Stimulated activated CD8-positive, alpha-beta memory T cell treated with anti-CD3 and anti-CD28 coated beads, Interleukin-7, amount 100 ng/mL, for 4 hours (primary cell): ENCODE data around the gene TMC5.
"Not testable (repeated sequence)": the region's sequence is repeated elsewhere in the genome, so short reads cannot be mapped to it uniquely, and the experiment has no call there.

Source experiments
- DNase-seq, 2 donors: peaks; one replicate each; pipeline ENCODE4 v3.0.0-alpha.2; 2020; ENCODE audit warnings: low read depth in 2 of 2

TMC5 gene

DNA sequence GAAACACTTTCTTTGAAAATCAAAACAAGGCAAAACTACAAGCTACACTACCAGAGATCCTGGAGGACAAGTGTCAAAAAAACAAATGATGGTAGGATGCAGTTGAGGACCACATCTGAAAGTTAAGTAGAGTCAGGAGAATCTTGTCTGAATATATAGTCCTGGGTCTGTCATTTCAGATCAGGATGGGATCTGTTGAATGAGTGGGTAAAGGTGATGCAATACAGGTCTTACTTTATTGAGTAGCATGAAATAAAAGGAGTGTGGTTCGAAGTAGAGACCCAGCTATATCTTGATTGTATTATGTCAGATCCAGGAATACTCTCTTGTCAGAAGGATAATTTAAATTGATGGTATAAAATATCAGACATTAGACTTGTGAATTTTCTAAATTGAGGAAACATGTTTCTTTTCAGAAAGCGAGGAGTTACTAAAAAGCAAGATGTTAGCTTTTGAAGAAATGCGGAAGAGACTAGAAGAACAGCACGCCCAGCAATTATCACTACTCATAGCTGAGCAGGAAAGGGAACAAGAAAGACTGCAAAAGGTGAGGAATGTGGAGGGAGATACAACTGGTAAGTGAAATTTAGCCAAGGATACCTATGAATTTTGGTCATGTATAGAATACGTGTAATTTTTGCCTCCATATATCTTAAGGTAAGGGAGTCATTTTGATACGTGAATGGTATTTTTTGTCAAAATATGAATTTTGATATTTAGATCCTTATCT lies 122.7 kb downstream of the TMC5 start:
- no peak for DNase-seq

DNA sequence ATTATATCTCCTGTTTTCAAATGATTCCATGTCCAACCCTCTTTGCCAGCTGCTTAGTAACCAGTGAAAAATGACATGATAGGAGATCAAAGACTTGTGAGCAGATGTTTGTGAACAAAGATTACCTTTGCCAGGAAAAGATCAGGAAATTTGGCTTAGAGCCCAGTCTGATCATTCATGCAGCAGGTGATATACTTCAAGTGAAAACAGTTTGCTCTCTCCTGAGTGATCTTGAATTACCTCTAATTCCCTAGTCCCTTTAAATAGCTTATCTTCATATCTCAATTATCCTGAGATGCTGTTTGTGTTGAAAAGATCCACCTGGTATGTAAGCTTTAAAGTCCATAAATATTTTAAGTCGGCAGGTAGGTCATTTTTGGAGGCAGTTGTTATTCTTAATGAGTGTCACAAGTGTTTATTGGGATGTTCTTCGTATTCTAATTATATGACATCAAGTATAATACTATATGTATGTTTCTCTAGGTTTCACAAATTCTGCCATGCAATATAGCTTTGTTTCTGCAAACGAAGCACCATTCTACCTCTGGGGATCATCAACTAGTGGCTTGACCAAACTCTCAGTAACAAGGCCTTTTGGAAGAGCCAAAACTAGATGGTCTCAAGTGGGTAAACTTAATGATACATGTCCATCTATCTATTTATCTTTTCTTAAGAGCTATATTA lies 124.6 kb downstream of the TMC5 start:
- DNase-seq: no peak

DNA sequence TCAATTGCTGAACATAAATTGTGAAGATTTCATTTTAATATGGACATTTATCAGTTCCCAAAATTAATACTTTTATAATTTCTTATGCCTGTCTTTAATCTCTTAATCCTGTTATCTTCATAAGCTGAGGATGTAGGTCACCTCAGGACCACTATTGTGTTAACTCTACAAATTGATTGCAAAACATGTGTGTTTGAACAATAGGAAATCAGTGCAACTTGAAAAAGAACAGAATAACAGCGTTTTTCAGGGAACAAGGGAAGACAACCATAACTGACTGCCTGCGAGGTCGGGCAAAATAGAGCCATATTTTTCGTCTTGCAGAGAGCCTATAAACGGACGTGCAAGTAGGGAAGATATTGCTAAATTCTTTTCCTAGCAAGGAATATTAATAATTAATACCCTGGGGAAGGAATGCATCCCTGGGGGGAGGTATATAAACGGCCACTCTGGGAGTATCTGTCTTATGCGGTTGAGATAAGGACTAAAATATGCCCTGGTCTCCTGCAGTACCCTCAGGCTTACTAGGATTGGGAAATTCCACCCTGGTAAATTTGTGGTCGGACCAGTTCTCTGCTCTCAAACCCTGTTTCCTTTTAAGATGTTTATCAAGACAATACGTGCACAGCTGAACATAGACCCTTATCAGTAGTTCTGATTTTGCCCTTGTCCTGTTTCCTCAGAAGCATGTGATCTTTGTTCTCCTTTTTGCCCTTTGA lies 125.8 kb downstream of the TMC5 start:
- DNase-seq: not testable (repeated sequence)

DNA sequence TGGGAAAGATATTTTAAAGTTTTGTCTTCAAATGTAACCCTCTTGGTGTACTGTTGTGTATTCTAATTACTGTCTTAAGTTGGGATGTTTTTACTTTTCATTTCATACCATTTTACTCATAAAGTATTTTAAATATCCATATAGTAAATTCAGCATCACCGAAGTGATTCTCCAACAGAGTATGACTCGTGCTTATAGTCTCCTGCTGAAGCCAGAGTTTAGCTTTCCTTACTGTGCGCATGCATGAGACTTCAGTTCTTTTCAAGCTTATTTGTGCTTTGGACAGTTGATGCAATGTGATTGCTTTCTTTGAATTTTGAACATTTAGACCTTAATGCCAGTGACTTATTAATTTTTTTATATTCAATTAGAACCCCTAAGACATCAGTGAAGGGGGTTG lies 130.5 kb downstream of the TMC5 start:
- DNase-seq: no peak
